Activated CD4-positive, alpha-beta T cell treated with anti-CD3 and anti-CD28 coated beads, Interleukin-2, amount 50 U/mL, for 4 hours (primary cell): ENCODE measurements around the gene MAP2K5.

Experiments
- DNase-seq, 2 experiments: peaks; one replicate each; pipeline ENCODE4 v3.0.0-alpha.2; 2020

MAP2K5 gene

DNA sequence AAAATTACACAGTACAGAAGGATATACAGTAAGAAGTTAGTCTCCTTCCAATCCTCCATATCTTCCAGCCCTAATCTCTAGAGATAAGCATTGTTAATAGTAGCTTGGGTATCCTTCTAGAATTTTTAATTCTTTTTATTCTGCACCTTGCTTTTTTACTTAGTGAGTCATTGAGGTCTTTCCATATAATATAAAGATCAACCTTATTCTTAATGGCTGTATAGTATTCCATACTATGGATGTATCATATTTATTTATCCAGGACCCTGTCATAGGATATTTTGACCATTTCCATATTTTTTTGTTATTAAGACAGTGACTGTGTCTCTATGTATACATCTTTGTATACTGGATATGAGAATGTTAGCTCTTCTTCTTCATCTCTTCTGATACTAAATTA, 246.5 kb downstream of the MAP2K5 start:
- no peak for DNase-seq

DNA sequence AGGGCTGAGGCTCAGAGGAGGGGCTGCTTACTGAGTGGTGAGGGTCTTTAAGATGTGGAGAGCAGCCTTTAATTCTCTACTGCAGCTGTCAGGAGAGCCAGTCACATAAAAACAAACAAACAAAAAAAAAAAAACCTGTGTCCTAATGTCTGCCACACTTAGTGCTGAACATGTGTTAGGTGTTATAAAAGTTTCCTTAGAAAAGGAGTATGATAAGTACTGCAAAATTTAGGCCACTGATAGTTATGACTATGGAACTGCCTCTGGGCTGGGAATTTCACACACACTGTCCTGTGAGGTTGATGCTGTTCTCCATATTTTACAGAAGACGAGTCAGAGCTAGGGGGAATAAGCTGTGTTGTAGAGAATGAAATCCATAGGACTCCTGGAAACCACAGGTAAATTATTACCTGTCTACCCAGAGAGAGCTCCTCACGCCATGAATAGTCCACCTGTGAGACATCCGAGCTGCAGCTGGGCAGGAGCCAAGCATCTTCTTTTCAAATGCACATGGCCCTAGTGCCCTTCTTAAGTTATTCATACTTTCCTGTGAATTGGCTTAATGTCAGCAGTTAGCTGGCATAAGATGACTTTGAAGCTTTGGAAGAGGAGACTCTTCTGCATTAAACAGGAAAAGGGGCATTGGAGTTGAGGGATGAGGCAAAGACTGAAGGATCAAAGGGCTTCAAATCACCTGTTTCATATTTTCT, 248.3 kb downstream of the MAP2K5 start:
- DNase-seq: no peak

DNA sequence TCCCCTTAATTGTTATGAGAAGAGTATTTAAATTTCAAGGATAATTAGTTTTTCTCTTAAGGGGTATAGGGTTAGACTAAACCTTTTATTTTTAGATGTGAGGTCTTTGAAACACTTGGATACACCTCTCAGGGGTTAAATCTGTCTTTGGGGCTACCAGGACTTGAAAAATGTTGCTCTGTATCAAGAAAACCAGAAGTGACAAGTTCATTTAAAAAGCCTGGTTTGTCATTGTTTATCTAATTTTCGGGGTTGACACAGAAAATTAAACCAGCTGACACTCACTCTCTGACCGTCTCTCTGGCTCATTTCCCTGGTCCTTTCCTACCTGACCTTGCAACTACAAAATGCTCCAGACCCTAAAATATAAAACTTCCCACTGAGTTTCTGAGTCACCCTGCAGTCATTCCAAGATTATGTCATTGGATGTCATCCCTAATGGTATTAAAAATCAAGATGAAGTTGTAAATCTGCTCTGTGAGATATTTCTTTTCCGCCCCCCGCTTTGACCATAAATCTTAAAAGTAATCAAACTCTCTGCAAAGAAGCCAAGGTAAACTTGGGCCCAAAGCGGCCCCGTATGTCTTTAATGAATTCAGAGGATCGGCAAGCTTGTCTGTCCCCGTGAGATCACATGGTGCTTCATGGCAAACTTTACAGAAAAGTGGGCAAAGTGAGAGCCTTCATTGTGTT, 249.9 kb downstream of the MAP2K5 start:
- no peak for DNase-seq

DNA sequence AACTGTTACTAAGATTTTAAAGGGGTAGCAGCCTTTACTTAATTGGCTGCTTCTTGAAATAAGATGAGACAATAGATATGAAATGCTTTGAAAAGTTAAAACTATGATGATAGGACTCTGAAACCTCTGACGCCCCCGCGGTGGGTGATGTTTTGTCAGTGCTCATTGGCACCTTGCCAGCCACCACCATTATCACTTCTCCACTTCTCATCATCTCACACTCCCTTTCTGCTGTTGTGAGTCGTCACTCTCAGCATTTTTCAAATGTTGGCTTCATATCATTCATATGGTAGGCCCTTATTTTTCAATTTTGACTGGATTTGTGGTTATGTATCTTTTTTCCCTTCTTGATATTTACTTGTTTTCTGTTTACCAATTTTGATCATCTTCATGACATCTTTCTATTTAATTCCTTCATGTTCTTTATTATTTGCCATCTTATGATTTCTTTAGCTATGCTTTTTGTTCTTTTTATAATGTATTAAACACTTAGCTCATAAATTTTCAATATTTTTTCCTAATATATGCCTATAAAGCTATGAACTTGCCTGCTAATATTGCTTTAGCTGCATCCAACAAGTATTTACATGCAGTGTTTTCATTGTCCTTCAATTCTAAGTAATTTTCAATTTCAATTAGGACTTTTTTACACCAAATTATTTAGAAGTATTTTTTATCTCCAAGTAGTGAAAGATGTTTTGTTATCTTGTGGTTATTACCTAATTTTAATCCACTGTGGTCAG, 252.5 kb downstream of the MAP2K5 start:
- DNase-seq: no peak

DNA sequence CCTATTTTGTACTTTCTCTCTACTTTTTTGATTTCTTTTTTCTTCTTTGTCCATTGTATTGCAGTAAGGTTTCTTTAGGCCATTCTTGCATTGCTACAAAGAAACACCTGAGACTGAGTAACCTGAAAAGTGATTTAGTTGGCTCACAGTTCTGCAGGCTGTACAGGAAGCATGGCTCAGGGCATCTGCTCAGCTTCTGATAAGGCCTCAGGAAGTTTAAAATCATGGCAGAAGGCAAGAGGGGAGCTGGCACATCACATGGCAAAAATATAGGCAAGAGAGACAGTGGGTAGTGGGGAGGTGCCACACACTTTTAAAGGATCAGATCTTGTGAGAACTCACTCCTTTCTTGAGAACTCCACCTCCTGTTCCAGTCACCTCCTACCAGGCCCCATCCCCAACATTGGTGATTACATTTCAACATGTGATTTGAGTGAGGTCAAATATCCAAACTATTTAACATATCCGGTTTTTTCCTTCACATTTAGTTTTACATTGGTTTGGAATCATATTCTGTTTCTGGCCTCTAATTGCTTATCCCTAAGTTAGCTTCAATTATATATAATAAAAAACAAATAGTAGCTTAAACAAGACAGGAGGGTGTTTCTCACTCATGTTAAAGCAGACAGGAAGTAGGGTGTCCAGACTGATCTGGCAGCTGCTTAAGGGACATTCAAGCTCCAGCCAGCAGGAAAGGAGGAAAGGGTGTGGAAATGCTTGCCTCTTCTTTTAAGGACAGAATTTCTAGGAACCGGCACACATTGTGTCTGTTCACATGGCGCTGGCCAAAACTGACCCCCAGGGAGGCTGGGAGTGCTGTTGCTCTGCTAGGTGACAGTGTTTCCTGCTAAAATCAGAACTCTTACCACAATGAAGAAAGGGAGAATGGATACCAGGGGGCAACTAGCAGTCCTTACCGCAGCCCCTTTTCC, 254.0 kb downstream of the MAP2K5 start:
- no peak for DNase-seq

DNA sequence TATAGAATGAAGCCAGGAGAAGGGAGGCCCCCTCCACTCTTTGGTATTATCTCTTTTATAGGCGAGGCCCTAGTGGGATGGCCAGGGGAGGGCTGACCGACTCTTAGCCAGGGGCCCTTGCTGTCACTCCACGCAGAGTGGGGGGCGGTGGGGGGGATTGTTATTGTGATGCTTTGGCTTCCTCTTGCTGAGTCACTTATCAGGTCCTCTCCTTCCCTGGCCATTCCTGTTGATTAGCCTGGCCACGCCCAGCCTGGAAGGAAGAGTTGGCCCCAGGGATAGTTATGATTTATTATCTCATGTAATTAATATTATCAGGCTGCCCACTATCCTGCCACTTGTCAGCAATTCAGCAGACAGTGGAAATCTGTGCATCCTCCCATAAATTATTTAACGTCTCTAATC, 257.3 kb downstream of the MAP2K5 start:
- no peak for DNase-seq

DNA sequence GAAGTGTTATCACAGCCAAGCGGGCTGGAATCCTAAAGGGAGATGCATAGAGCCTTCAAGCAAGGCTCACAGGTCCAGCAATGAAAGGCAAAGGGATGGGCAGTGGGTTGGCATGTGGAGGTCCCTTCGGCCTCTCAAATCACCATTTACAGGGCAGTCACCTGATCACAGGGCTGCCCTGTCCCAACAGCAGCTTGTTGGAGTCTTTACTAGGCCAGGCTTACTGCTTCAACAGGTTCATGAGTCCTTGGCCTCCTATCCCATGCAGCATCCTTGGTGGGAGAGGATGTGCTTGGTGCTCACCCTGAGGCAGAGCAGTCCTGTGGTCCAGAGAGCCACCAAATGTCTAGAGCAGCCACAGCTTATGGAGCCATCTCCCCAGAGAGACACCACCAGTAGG, 258.6 kb downstream of the MAP2K5 start:
- DNase-seq: no peak

DNA sequence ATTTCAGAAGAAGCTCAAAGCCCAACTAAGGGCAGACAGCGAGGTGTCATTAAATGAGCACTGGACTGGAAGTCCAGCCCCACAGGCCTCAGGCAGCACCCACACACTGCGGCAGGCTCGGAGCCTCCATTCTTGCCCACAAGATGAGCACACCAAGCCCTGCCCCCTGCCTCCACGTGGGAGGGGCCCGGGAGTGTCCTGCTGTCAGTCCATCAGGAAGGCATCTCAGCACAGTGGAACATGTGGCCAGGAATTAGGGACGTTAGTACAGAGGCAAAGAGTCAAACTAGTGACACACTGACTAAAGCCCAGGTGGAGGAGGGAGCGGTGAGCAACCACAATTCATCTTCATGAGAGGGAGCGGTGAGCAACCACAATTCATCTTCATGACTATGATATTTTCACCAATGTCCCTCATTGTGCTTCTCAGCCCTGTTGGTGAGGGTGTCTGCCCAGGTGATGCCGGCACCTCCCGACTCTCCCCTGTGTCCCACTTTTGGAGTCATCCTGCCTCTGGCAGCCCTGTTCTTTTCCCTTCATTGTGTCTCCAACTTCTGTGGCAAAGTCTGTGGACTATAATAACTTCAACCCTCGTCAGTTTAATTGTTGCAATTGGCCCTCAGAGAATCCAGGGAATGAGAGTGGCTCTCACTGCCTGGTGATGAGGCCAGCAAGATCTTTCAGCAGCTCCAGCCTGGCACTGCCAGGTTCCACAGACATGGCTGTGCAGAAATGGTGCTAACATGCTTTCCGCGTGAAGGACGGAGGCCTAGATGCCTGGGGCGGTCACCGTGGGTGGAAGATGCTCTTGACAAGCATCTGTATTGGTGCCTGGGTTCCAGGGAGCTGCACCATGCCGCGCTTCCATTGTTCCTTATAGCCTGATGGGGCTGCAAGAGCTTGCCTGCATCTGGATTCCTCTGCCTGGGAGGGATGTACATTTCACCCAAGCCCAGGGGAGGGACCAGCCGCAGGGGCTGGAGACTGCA, 259.7 kb downstream of the MAP2K5 start:
- no peak for DNase-seq

DNA sequence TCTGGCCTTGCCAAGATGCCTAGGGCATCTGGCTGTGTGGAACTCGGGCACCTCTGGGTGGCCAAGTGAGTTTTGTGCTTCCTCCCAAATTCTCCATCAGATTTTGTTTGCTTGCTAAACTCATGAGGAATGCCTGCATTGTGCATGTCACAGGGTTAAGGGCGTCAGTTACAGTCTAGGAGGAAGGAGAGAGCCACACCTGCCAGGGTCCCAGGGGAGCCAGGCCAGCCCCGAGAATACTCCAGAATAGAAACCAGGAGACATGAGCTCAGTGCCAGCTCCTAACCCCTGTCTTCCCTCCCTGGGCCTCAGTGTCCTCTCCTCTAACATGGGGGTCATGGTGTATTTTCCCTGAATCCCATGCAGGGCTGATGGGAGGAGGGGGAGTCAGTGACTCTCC, 260.8 kb downstream of the MAP2K5 start:
- DNase-seq: no peak

DNA sequence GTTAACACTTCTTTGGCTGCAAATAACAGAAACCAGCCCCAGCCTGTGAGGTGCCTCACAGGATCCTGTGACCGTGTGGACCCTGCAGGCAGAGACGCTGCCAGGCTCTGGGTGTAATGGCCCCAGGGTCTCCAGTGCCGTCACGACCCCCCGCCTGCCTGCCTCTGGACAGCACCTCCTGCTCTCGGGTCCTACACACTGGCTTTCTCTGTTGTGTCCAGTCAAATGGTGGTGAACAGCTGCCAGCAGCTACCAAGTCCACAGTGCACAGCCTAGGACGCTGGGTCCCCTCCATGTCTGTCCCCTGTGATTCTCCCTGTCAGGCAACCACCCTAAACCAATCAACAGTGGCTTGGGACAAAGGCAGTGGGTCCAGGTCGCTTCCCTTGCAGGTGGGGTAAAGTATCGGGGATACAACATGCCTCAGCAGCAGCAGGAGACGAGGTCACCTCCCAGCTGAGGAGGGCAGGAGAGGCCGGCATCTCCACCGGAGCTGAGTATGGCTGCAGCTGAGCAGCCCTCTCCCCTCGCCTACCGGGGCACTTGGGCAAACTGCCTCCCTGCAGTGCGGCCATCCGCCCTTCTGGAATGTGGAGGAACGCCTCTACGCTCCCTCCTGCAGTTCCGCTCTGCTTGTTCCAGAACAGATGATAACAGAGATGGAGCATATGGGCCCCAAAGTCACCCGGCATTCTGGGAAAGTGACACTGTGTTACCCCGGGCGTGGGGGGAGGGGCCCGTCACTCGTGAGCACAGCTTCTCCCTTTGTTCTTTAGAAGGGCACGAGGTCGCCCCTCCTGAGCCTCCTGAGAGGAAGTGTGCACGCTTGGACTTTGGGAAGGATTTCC, 261.7 kb downstream of the MAP2K5 start:
- DNase-seq: no peak

DNA sequence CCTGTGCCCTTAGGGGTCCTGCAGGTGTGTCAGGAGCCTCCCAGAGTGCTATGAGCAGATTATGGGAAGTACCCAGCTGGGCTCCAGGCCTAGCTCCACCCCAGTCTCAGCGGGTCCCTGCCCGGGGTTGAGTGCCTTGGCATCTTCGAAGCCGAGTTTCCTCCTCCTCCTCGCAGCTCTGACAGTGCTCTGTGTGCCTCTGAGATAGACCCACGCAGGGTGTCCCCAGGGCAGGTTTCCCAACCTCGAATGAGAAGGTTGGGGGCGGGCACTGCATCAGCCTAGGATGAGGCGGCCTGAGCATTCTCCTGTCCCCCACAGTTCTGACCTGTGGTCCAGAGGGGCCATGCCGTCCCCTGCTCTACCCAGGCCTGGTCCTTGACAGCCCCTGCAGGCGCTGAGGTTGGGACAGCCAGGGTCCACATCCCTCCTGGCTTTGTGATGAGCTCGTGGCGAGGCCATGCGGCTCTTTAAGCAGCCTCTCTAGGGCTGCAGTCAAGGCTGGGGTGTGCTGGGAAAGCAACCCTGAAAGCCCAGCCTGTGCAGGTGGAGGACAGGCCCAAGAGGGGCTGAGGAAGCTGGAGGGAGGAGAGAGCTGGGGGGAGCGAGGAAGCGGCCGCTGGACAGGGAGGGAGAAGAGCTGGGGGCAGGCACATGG, 262.6 kb downstream of the MAP2K5 start:
- no peak for DNase-seq

DNA sequence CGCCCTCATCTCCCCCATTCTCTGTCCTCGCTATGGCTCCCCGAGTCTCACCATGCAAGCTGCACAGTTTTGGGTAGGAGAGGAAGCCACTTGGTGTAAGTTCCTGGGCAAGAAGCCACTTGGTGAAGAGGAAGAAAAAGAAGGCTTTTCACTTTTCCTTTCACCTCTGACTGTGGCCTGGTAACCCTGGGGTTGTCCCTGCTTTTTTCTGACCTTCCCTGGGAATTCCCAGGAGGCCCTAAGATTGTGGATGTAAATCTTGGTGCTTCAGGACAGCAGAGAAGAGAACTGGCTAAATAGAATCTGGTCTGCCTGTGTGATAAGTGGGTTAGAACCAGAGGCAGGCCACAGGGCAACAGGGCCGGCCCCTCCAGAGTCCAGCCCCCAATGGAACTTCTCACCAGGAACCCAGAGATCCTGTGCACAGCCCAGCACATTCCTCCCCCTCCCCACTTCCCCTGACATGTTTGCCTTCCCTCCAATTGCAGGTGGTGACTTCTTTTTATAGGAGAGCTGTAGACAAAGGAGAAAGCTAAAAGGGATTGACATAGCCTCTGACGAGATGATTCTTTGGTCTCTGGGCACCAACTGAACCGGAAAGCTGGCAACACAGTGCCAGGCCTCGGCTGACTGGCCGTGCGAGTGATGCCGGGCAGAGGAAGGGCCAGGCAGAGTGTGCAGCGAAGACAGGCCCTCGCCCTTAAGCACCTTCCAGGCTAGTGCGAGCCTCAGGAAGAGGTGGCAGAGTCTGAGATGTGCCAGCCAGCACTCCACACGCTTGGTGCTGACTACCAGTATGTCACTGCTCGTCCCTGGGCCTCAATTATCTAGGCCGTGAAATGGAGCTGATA, 263.4 kb downstream of the MAP2K5 start:
- no peak for DNase-seq

DNA sequence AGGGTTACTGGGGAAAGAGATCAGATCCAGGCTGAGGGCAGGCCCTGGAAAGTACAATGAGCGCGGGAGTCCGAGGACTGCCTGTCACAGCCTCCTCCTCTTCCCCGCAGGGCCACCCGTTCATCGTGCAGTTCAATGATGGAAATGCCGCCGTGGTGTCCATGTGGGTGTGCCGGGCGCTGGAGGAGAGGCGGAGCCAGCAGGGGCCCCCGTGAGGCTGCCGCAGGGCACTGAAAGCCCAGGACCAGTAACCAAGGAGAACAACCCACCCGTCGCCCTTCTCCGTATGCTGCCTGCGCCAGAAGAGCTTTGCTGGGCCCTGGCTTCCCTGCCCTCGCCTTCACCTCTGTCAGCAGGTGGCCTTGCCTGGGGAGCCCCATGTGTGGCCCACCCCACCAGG, 264.0 kb downstream of the MAP2K5 start:
- DNase-seq: no peak

DNA sequence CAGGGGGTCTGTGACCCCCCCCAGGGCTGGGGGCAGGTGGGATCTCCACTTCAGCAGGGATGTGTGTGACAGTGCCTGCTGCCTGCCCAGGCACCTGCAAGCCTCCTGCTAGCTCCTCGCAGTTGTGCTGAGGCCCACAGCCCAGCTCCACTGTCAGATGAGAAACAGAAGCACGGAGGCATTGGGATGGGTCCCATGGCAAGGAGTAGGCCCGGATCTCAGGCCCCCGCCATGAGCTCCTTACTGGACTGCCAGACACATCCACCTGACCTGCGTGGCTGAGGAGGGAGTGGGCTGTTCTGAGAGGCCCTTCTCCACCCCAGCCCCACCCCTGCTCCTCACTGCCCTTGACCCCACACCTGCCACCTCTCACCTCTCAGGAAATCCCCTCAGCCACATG, 264.6 kb downstream of the MAP2K5 start:
- DNase-seq: no peak

DNA sequence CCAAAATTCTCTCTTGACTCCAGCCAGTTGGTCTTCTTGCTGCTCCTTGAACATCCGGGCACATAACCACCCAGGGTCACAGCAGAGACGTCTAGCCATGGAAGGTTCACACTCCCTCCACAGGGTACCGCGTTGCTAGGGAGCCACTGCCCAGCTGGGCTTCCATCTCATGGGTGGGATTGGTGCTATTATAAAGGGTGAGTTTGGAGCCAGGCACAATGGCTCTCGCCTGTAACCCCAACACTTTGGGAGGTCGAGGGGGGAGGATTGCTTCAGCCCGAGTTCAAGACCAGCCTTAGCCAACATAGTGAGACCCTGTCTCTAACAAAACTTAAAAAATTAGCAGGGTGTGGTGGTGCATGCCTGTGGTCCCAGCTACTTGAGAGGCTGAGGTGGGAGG, 265.3 kb downstream of the MAP2K5 start:
- no peak for DNase-seq

DNA sequence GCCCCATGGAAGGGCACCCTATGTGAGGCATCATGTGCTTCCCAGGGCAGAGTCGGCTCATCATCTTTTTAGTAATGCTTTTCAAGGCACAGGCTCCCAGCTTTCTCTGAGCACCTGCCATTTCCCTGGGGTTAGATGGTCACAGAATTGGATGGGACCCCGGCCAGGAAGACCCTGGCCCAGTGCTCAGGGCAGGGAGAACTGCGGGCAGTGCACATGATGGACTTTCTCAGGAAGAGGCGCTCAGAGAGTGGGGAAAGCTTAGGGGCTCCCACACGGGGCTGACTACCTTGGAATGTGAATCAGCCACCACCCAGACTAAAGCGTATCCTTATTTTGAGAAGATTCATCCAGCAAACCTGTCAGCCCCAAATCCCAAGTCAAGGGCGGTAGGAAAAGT, 266.3 kb downstream of the MAP2K5 start:
- DNase-seq: no peak

DNA sequence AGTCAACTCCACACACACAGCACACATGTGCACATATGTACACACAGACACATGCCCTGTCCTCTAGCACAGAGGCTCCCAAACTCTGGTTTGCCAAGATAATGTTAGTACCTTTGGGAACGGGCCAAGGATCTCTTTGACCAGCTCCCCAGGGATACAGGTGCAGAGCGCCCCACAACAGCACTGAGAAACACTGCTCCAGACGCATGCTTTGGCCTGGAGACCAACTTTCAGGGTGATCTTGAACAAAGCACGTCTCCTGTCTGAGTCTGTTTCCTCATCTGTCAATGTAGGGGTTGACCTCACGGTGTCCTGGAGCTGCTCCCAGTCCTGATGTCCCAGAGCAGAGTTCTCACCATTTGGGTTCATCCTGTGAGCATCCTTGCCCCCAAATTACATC, 266.9 kb downstream of the MAP2K5 start:
- no peak for DNase-seq

DNA sequence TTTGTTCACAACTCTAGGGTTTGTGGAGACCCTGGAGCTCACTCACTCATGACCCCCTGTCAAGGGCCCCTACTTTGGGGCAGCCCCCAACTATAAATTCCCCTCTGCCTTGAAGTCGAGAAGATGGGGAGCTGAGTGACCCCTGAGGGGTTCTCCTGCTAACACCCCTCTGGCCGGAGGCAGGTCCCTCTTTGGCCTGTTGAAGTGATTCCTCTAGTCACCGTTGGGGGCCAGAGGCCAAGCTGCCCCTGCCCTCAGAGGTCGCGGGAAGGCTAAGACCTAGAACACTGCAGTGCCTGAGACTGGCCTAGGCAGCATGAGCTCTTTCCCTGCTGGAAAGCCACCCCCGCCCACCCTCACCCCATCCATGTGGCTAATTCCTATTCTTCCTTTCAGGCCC, 267.4 kb downstream of the MAP2K5 start:
- DNase-seq: no peak

DNA sequence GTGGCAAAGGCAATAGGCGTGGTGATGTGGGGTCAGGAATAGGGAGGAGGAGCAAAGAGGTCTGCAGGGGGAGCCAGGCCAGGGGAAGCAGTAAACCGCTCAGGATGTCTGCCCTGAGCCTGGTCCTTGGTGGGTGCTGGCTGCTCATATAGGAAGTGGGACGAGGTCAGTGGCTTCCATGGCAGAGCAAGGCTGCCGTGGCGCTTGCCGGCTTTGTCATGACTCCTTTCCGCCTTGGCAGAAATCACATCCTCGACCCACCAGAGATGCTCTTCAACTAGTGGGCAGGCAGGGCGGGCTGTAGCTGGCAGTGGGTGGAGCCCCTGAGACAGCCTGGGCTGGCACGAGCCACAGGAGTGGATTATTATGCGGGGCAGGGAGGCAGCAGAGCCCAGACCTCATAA, 269.7 kb downstream of the MAP2K5 start:
- no peak for DNase-seq
